Measurements from ENCODE around the gene RGPD8.

RGPD8 gene

DNA sequence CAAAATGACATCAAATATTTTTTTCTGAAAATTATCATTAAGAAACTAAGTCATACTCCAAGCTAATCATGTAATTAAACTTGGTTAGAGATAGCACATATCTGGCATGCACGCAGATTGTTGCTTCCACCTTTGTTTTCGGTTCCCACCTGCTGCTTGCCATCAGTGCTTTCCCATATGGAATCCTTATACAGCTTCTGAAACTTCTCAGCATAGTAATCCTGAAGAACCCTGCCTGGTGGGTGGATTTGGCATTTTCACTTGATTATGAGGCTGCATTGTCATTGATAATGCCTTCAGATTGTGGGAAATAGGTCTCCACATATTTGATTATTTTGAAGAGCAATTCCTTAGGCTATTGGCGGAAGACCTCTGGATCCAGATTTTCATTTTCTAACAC is 110.5 kb downstream of the RGPD8 start:
- no peak for DNase-seq (ENCODE audit: low read depth)

GRCh38 chr2:112321375-112322320 is 111.8 kb downstream of the RGPD8 start:
- DNase-seq (ENCODE audit: low read depth), result no peak

All from fibroblast of the conjunctiva (primary cell).